ENCODE results near the gene ARHGAP10. TPM values are rescaled to one million over a fixed set of nuclear protein-coding genes. Genes with fewer than 3 reads are reported as not detected.
A peak's percentile ranks its signal among the peaks of the same experiment; 100 is the strongest.

The ARHGAP10 gene
- total and polyA plus RNA-seq, 2 donors, result 71.3 to 76.7 TPM

DNA sequence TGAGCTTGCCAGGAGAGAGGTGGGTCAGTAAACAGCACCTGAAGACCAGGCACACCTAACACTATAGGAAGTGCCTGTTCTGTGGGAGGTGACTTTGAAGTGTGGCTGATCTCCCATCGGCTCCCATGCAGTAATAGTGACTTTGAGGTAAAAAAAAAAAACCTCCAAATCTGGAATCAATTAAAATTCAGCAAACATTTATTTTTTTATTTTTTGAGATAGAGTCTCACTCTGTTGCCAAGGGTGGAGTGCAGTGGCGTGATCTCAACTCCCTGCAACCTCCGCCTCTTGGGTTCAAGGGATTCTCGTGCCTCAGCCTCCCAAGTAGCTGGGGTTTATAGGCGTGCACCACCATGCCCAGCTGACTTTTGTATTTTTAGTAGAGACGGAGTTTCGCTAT is 32.4 kb downstream of the ARHGAP10 start:
- no peak overlapping the region for H3K27ac ChIP-seq (ENCODE audit: low read depth)
- H3K4me1 ChIP-seq (ENCODE audit: insufficient read depth), result no peaks in the 10 kb centered on the region
- DNase-seq (ENCODE audit: extremely low spot score), result no peak
- whole genome bisulfite sequencing, result 76% methylated on average over 7 of the region's 7 CpGs
- H3K4me3 ChIP-seq (ENCODE audit: low read depth, low read length), result no peak overlapping the region
- no peaks in the 10 kb centered on the region for H3K36me3 ChIP-seq (ENCODE audit: insufficient read depth)

DNA sequence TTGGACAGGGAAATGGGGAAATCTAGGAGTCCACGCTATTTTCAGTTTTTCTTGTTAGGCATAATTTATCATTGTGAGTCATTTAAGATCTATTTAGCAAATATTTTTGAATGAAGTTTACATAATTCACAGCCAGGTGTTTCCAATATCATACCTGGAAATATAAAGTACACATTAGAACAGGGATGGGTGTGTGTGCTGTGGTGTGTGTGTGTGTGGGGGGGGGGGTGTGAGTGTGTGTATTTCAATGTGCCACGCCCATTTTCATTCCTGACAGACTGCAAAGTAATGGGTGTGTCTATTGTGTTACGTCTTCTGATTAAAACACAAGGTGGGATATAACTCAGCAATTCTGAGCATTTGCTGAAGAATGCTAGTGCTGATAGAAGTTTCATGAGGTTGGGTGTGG is 33.2 kb downstream of the ARHGAP10 start:
- H3K36me3 ChIP-seq (ENCODE audit: insufficient read depth), result no peaks in the 10 kb centered on the region
- WGBS, result 85% methylated on average over 3 of the region's 3 CpGs
- H3K4me1 ChIP-seq (ENCODE audit: insufficient read depth), result no peaks in the 10 kb centered on the region
- no peak overlapping the region for H3K4me3 ChIP-seq (ENCODE audit: low read depth, low read length)
- no peak for DNase-seq (ENCODE audit: extremely low spot score)
- H3K27ac ChIP-seq (ENCODE audit: low read depth), result no peak overlapping the region

DNA sequence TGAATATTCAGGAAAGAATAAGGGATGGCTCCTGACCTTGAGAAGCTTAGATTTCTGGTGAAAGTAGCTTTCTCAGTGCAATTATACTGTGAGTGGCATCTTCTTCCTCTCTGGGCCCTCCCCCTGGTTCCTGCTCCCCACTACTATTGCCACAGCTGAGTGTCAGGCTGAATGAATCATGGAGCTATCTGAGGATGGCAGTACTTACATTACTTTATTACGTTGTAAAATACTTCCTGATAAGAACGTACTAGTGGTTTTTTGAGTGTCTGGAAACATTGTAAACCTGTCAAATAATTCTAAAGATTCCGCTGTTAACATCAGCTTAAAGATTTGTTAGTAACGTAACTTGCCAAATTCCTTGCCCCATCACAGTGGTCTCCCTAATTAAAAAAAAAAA is 36.2 kb downstream of the ARHGAP10 start:
- no peaks in the 10 kb centered on the region for H3K4me1 ChIP-seq (ENCODE audit: insufficient read depth)
- WGBS, result 23% methylated on average over 4 of the region's 4 CpGs
- no peak overlapping the region for H3K4me3 ChIP-seq (ENCODE audit: low read depth, low read length)
- H3K27ac ChIP-seq (ENCODE audit: low read depth), result no peak overlapping the region
- no peaks in the 10 kb centered on the region for H3K36me3 ChIP-seq (ENCODE audit: insufficient read depth)
- DNase-seq (ENCODE audit: extremely low spot score), result no peak

DNA sequence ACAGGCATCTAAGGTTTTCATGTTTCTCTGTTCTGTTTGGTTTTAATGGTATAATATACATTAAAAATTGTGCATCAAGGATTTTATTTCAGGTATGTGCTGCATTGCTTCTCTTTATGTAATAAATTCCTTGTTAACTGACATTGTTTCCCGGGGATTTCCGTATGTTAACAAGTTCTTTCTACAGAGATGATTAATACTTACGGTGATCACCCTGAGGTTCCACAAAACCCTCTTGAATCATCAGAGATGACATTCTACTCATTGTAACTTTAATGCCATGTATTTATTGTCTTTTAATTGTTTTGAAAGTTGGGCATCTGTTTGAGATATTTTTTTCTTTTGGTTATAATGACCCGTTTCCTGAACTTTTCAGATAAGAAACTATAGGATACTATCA is 37.5 kb downstream of the ARHGAP10 start:
- WGBS, result 91% methylated on average over 4 of the region's 4 CpGs
- no peaks in the 10 kb centered on the region for H3K4me1 ChIP-seq (ENCODE audit: insufficient read depth)
- H3K4me3 ChIP-seq (ENCODE audit: low read depth, low read length), result no peak overlapping the region
- DNase-seq (ENCODE audit: extremely low spot score), result no peak
- no peak overlapping the region for H3K27ac ChIP-seq (ENCODE audit: low read depth)
- H3K36me3 ChIP-seq (ENCODE audit: insufficient read depth), result no peaks in the 10 kb centered on the region

DNA sequence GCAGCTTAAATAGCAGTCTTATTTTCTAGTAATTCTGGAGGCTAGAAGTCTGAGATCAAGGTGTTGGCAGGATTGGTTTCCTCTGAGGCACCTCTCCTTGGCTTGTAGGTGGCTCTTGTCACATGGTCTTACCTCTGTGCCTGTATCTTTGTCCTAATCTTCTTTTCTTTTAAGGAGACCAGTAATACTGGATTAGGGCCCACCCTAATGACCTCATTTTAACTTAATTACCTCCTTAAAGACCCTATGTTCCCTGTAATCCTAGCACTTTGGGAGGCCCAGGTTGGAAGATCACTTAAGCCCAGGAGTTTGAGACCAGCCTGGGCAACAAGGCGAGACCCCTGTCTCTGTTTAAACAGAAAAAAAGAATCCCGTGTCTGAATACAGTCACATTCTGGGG is 38.9 kb downstream of the ARHGAP10 start:
- Histone ChIP-seq H3K4me1 (ENCODE audit: insufficient read depth) (no peaks in the 10 kb centered on the region), H3K36me3 (ENCODE audit: insufficient read depth) (no peaks in the 10 kb centered on the region), H3K27ac (ENCODE audit: low read depth) (no peak overlapping the region), H3K4me3 (ENCODE audit: low read depth, low read length) (no peak overlapping the region)
- WGBS, result 89% methylated on average over 2 of the region's 2 CpGs
- no peak for DNase-seq (ENCODE audit: extremely low spot score)

- Histone ChIP-seq H3K27ac (ENCODE audit: low read depth) (no peak overlapping the region), H3K4me1 (ENCODE audit: insufficient read depth) (no peaks in the 10 kb centered on the region), H3K4me3 (ENCODE audit: low read depth, low read length) (no peak overlapping the region), H3K36me3 (ENCODE audit: insufficient read depth) (no peaks in the 10 kb centered on the region)
- 71% methylated on average over 8 of the region's 8 CpGs for WGBS
- no peak for DNase-seq (ENCODE audit: extremely low spot score)
These were observed 40.2 kb downstream of the ARHGAP10 start for GRCh38 chr4:147772056-147772455.

GRCh38 chr4:147772459-147772969 is 40.6 kb downstream of the ARHGAP10 start:
- DNase-seq (ENCODE audit: extremely low spot score), result no peak
- Histone ChIP-seq H3K36me3 (ENCODE audit: insufficient read depth) (no peaks in the 10 kb centered on the region), H3K27ac (ENCODE audit: low read depth) (peak overlapping the region; percentile 34), H3K4me3 (ENCODE audit: low read depth, low read length) (no peak overlapping the region), H3K4me1 (ENCODE audit: insufficient read depth) (no peaks in the 10 kb centered on the region)
- 22% methylated on average over 5 of the region's 5 CpGs for WGBS

DNA sequence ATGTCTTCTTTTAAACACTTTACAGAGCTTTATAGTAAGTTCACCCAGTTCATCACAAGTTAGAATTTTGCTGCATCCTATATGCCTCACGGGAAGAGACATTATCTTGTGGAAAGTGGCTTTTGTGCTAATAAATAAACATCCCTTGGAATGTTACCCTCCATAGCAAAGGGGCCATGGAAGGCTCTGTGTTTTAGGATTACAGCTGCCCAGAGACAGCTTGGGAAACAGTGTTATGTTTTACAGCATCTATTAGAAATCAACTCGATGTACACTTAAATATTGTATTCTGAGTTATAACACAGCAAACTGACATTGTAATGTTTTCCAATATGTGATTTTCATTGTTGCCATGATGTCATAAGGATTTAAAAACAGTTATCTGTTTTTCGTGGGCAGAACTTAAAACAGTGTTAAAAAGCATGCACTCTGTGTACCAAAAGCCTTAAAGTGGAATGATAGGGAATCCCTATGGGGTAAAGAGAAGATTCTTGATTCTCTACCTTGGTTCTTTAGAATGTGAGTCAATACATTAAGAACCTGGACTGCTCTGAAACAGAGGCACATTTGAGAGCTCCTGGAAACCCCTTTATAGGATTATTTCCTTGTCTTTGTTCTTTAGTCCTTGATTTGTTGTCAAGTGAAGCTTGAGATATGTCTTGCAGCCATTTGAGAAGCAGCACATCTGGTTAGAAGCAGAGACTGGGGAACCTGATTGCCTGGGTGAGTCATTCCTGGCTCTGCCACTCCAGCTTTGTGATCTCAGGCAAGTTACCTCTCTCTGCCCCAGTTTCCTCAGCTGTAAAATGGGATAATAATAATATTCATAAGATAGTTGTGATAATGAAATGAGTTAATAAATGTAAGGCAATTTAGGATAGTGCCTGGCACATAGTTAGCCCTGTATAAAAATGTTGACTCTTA is 41.6 kb downstream of the ARHGAP10 start:
- no peak for DNase-seq (ENCODE audit: extremely low spot score)
- H3K4me1 ChIP-seq (ENCODE audit: insufficient read depth), result no peaks in the 10 kb centered on the region
- H3K4me3 ChIP-seq (ENCODE audit: low read depth, low read length), result no peak overlapping the region
- 22% methylated on average over 3 of the region's 3 CpGs for WGBS
- no peaks in the 10 kb centered on the region for H3K36me3 ChIP-seq (ENCODE audit: insufficient read depth)
- no peak overlapping the region for H3K27ac ChIP-seq (ENCODE audit: low read depth)

GRCh38 chr4:147776716-147777115 is 44.8 kb downstream of the ARHGAP10 start:
- no peak for DNase-seq (ENCODE audit: extremely low spot score)
- WGBS, result 93% methylated on average over 10 of the region's 10 CpGs
- H3K4me3 ChIP-seq (ENCODE audit: low read depth, low read length), result no peak overlapping the region
- no peaks in the 10 kb centered on the region for H3K4me1 ChIP-seq (ENCODE audit: insufficient read depth)
- no peak overlapping the region for H3K27ac ChIP-seq (ENCODE audit: low read depth)
- H3K36me3 ChIP-seq (ENCODE audit: insufficient read depth), result no peaks in the 10 kb centered on the region

GRCh38 chr4:147777456-147778091 is 45.7 kb downstream of the ARHGAP10 start:
- Histone ChIP-seq H3K4me3 (ENCODE audit: low read depth, low read length) (no peak overlapping the region), H3K4me1 (ENCODE audit: insufficient read depth) (no peaks in the 10 kb centered on the region), H3K27ac (ENCODE audit: low read depth) (no peak overlapping the region), H3K36me3 (ENCODE audit: insufficient read depth) (no peaks in the 10 kb centered on the region)
- WGBS, result 79% methylated on average over 5 of the region's 5 CpGs
- no peak for DNase-seq (ENCODE audit: extremely low spot score)

- Histone ChIP-seq H3K4me3 (ENCODE audit: low read depth, low read length) (no peak overlapping the region), H3K4me1 (ENCODE audit: insufficient read depth) (no peaks in the 10 kb centered on the region), H3K36me3 (ENCODE audit: insufficient read depth) (no peaks in the 10 kb centered on the region), H3K27ac (ENCODE audit: low read depth) (no peak overlapping the region)
- DNase-seq (ENCODE audit: extremely low spot score), result no peak
- 95% methylated on average over 7 of the region's 7 CpGs for WGBS
These were observed 47.1 kb downstream of the ARHGAP10 start for GRCh38 chr4:147778942-147779341.

- Histone ChIP-seq H3K36me3 (ENCODE audit: insufficient read depth) (no peaks in the 10 kb centered on the region), H3K27ac (ENCODE audit: low read depth) (no peak overlapping the region), H3K4me3 (ENCODE audit: low read depth, low read length) (no peak overlapping the region), H3K4me1 (ENCODE audit: insufficient read depth) (no peaks in the 10 kb centered on the region)
- DNase-seq (ENCODE audit: extremely low spot score), result no peak
These were observed 47.6 kb downstream of the ARHGAP10 start for GRCh38 chr4:147779451-147779850.

- peaks cover 1% of the 10 kb centered on the region for H3K4me1 ChIP-seq (ENCODE audit: insufficient read depth)
- WGBS, result 75% methylated on average over 7 of the region's 7 CpGs
- no peak overlapping the region for H3K4me3 ChIP-seq (ENCODE audit: low read depth, low read length)
- no peaks in the 10 kb centered on the region for H3K36me3 ChIP-seq (ENCODE audit: insufficient read depth)
- no peak for DNase-seq (ENCODE audit: extremely low spot score)
- H3K27ac ChIP-seq (ENCODE audit: low read depth), result no peak overlapping the region
These were observed 48.4 kb downstream of the ARHGAP10 start for GRCh38 chr4:147780137-147780777.
